K562 (cell line): ENCODE results near the gene MFF. TPM values are rescaled to one million over a fixed set of nuclear protein-coding genes. Genes with fewer than 3 reads are reported as not detected.

Experiments used
- CBX1 ChIP-seq: sonication (generic); IDR thresholded peaks from 2 replicates; pipeline ENCODE4 v1.6.1; 2016; ENCODE audit warnings: antibody characterized with exemption, low read depth, mild to moderate bottlenecking
- CHAMP1 ChIP-seq: fragments of 450-650 bp; IDR thresholded peaks from 2 replicates; pipeline ENCODE4 v1.6.1; 2016; ENCODE audit warnings: mild to moderate bottlenecking
- CREB3L1 ChIP-seq: fragments of 450-650 bp; IDR thresholded peaks from 2 replicates; pipeline ENCODE4 v1.6.1; 2014; ENCODE audit warnings: low read depth, mild to moderate bottlenecking, moderate library complexity, borderline replicate concordance
- HEY1 ChIP-seq: fragments of 250-450 bp; sonication (Bioruptor Pico); IDR thresholded peaks from 2 replicates; pipeline ENCODE4 v1.5.0; 2020; ENCODE audit warnings: mild to moderate bottlenecking, moderate library complexity, borderline replicate concordance
- JUND ChIP-seq, 2 experiments: IDR thresholded peaks; 2 replicates in 1 of 2; 3 replicates in 1 of 2; pipeline ENCODE4 v1.6.1; 2011; ENCODE audit warnings: borderline replicate concordance in 2 of 2, low read depth in 2 of 2, low read length in 2 of 2, improper control_type of control experiment in 1 of 2, missing biosample characterization in 1 of 2, missing genetic modification characterization in 1 of 2, missing genetic modification reagents in 1 of 2
- KLF16 ChIP-seq: IDR thresholded peaks from 2 replicates; pipeline ENCODE4 v1.6.1; 2016; ENCODE audit warnings: antibody characterized with exemption
- NFRKB ChIP-seq: fragments of 450-650 bp; IDR thresholded peaks from 2 replicates; pipeline ENCODE4 v1.6.1; 2016; ENCODE audit warnings: low read depth
- PHF8 ChIP-seq: fragments of 200-600 bp; sonication (generic); IDR thresholded peaks from 2 replicates; pipeline ENCODE4 v1.6.1; 2012; ENCODE audit warnings: mixed run types, mild to moderate bottlenecking, inconsistent platforms, low read length, moderate library complexity, borderline replicate concordance
- POLR2G ChIP-seq: fragments of 200-400 bp; formaldehyde crosslinking; IDR thresholded peaks from 2 replicates; pipeline ENCODE4 v1.6.1; 2017; ENCODE audit warnings: low read depth, mild to moderate bottlenecking, antibody characterized with exemption, low read length, moderate library complexity
- POU5F1 ChIP-seq: fragments of 150-350 bp; IDR thresholded peaks from 2 replicates; pipeline ENCODE4 v1.6.1; 2014; ENCODE audit warnings: borderline replicate concordance, low read length, low read depth, mild to moderate bottlenecking; ENCODE audit not compliant: partially characterized antibody
- RAD51 ChIP-seq: fragments of 450-650 bp; IDR thresholded peaks from 2 replicates; pipeline ENCODE4 v1.7.1; 2016; ENCODE audit warnings: low read depth, mild to moderate bottlenecking, borderline replicate concordance
- SOX6 ChIP-seq: fragments of 450-650 bp; IDR thresholded peaks from 2 replicates; pipeline ENCODE4 v1.6.1; 2014; ENCODE audit warnings: mild to moderate bottlenecking
- SP1 ChIP-seq: sonication (generic); formaldehyde crosslinking; IDR thresholded peaks from 2 replicates; pipeline ENCODE4 v1.8.1; 2022; ENCODE audit warnings: mild to moderate bottlenecking, missing genetic modification reagents
- TAF1 ChIP-seq: IDR thresholded peaks from 2 replicates; pipeline ENCODE4 v1.6.1; 2011; ENCODE audit warnings: mild to moderate bottlenecking, low read length, moderate library complexity; ENCODE audit not compliant: insufficient read depth, control insufficient read depth, severe bottlenecking; ENCODE audit errors: extremely low read depth
- TEAD4 ChIP-seq, 2 experiments: sonication (generic) in 1 of 2; formaldehyde crosslinking in 1 of 2; IDR thresholded peaks; 2 replicates each; pipeline versions ENCODE4 v1.6.1 to v1.8.0; 2012 to 2022; ENCODE audit warnings: borderline replicate concordance in 1 of 2, inconsistent platforms in 1 of 2, low read length in 1 of 2, mild to moderate bottlenecking in 1 of 2, missing genetic modification reagents in 1 of 2
- YY1 ChIP-seq, 3 experiments: IDR thresholded peaks; 2 replicates each; pipeline ENCODE4 v1.6.1; 2011; ENCODE audit warnings: low read length in 2 of 3, mild to moderate bottlenecking in 2 of 3, moderate library complexity in 2 of 3, borderline replicate concordance in 1 of 3, control low read depth in 1 of 3, low read depth in 1 of 3; ENCODE audit not compliant: insufficient read depth in 3 of 3, insufficient replicate concordance in 2 of 3, control insufficient read depth in 1 of 3, insufficient read length in 1 of 3; ENCODE audit errors: extremely low read depth in 1 of 3
- ZBTB1 ChIP-seq: sonication (generic); formaldehyde crosslinking; IDR thresholded peaks from 2 replicates; pipeline ENCODE4 v1.8.1; 2023; ENCODE audit warnings: missing genetic modification reagents, low read depth, mild to moderate bottlenecking, borderline replicate concordance
- ZNF224 ChIP-seq: sonication (generic); formaldehyde crosslinking; IDR thresholded peaks from 2 replicates; pipeline ENCODE4 v1.8.0; 2022; ENCODE audit warnings: mild to moderate bottlenecking, missing genetic modification reagents
- ZNF431 ChIP-seq: sonication (generic); formaldehyde crosslinking; IDR thresholded peaks from 2 replicates; pipeline ENCODE4 v1.8.0; 2022; ENCODE audit warnings: mild to moderate bottlenecking, missing genetic modification reagents
- ZNF561 ChIP-seq: fragments of 450-650 bp; formaldehyde crosslinking; conservative IDR thresholded peaks from 2 replicates; pipeline ENCODE4 v1.4.0; 2020; ENCODE audit warnings: mild to moderate bottlenecking, moderate library complexity
- polyA plus RNA-seq, 8 experiments: library from polyadenylated mRNA; depleted of rRNA in 4 of 8; stranded (reverse) in 5 of 8; unstranded in 3 of 8; fragments of >200 nt; fragmentation: Nextera tagmentation in 2 of 8; fragmentation: Illumina TruSeq in 1 of 8; extraction: Ambion mirVana in 2 of 8; extraction: Trizol in 1 of 8; gene quantifications; 2 replicates each; pipeline versions ENCODE4 v1.2.1 to v1.2.3, GENCODE V29; 2011 to 2014; ENCODE audit warnings: inconsistent platforms in 1 of 8, missing spikeins in 1 of 8
- total RNA-seq, 7 experiments: library from RNA; depleted of rRNA in 6 of 7; stranded (reverse); fragments of >200 nt in 6 of 7; fragmentation: Illumina TruSeq in 2 of 7; extraction: Trizol in 2 of 7; gene quantifications; 2 replicates each; pipeline versions ENCODE4 v1.2.1 to v1.2.3, GENCODE V29; 2011 to 2021; ENCODE audit warnings: low replicate concordance in 1 of 7

MFF gene
- total and polyA plus RNA-seq, 9 of the 15 experiments (the other 6 are each of a cell fraction or from before 2014, with no cell fraction given) = 9.4 to 75.4 (median 55.7) TPM

- TF ChIP-seq ZBTB1 (CRISPR knock-in tag) (peak; percentile 83; the same call in 1 of the 2 replicates), YY1 (IDR thresholded peaks at IDR 0.05; ENCODE audit: borderline replicate concordance in 1 of 3, control insufficient read depth in 1 of 3, extremely low read depth in 1 of 3, insufficient read depth in 3 of 3, insufficient read length in 1 of 3, insufficient replicate concordance in 2 of 3, low read depth in 1 of 3, low read length in 2 of 3) (peak; percentile 91 to 99 (median 98)), RAD51 (peak; percentile 90), SOX6 (no peak; the same call in 1 of the 2 replicates), POLR2G (peak; percentile 95), CHAMP1 (peak; percentile 58; the same call in 1 of the 2 replicates), ZNF431 (CRISPR knock-in tag) (peak; percentile 81), KLF16 (peak; percentile 79), ZNF224 (CRISPR knock-in tag) (peak; percentile 84; the same call in 1 of the 2 replicates), CREB3L1 (peak; percentile 67; the same call in 1 of the 2 replicates), TAF1 (peak; percentile 52), NFRKB (peak; percentile 80; the same call in 1 of the 2 replicates), HEY1 (CRISPR knock-in tag) (no peak), CBX1 (peak; percentile 87), ZNF561 (no peak), SP1 (CRISPR knock-in tag) (0 out of 2 replicates have a peak, but pooled peaks have one; percentile 48), POU5F1 (peak; percentile 94), JUND (IDR thresholded peaks at IDR 0.05; ENCODE audit: borderline replicate concordance, low read depth, low read length) (peak; percentile 28; the same call in 1 of the 2 replicates), JUND (tag; IDR thresholded peaks at IDR 0.05; ENCODE audit: borderline replicate concordance, low read depth, low read length) (peak; percentile 51; the same call in 2 of the 3 replicates), PHF8 (peak; percentile 79; the same call in 1 of the 2 replicates), TEAD4 (IDR thresholded peaks at IDR 0.05; ENCODE audit: low read length) (no peak), TEAD4 (CRISPR knock-in tag; IDR thresholded peaks at IDR 0.05; ENCODE audit: borderline replicate concordance) (peak; percentile 41; the same call in 1 of the 2 replicates)
Observed at GRCh38 chr2:227324995-227325838, at the start of gene MFF (continued).
